HG03520 (cell line): Measurements from ENCODE around the gene RNF150.
A peak's percentile ranks its signal among the peaks of the same experiment; 100 is the strongest.

Experiments
- ATAC-seq: cut with Tn5 transposase; IDR thresholded peaks from one replicate; pipeline ENCODE4 v1.9.1; 2021; ENCODE audit warnings: mild to moderate bottlenecking, moderate library complexity; ENCODE audit not compliant: unreplicated experiment

Gene RNF150

DNA sequence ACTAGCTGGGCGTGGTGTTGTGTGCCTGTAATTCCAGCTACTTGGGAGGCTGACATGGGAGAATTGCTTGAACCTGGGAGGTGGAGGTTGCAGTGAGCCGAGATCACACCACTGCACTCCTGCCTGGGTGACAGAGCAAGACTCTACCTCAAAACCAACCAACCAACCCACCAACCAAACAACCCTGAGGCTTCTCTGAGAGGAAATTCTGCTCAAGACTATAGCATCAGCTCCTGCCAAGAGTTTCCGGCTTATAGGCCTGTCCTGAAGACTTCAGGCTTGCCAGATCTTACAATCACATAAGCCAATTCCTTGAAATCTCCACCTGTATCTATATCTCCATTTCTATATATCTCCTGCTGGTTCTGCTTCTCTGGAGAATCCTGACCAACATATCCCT lies 203.3 kb downstream of the RNF150 start:
- ATAC-seq: no peak

DNA sequence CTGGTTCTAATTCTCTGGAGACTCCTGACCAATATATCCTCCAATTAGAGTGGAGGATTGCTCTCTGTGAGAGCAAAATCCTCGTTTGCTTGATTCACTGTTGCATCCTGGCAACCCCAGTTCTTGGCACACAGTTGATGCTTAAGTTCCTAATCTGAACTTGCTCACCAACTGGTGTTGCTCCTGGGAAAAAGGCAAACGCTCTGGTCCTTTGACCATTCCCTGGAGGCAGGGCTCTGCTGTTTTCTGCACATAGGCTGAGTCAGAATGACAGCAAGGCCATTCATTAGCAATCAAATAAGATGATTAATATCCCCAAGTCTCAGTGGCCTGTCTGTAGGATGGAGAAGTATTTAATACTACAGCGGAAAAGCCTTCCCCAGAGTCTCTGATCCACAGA lies 204.4 kb downstream of the RNF150 start:
- ATAC-seq: no peak

DNA sequence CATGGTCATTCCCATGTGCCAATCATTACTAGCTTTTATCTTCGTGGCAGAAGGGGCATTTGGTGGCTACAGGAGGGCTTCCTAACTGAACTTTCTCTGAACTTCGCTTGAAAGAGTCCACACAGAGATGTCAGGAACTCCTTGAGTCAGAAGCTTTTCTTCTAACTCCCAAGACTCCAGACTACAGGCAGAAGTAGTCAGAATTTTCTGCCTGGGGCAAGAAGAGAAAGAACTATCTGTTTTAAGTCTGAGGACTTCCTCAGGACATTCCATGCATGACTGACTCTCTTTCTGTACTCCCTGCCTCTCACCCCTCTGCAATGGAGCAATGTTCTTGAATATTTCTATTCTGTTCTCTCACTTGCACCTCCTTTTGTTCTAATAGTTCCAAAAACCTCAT lies 206.6 kb downstream of the RNF150 start:
- ATAC-seq: no peak

DNA sequence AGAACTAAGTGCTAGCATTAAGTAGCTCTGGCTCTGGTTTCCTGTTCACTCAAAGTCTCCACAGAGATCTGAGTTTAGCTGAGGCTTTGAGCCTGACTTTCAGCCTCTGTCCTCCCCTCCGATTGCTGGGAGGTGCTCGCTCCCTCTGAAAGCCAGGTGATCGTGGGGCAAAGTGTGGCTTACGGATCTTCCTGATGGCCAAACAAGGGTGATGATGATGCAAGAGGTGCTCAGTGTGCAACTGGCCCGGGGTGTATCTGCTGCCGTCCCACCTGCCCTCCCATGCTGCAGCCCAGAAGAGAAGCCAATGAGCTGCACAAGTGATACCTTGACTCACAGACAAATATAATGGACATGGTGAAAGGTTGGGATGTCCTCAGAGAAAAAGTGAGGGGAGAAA lies 207.9 kb downstream of the RNF150 start:
- no peak for ATAC-seq

DNA sequence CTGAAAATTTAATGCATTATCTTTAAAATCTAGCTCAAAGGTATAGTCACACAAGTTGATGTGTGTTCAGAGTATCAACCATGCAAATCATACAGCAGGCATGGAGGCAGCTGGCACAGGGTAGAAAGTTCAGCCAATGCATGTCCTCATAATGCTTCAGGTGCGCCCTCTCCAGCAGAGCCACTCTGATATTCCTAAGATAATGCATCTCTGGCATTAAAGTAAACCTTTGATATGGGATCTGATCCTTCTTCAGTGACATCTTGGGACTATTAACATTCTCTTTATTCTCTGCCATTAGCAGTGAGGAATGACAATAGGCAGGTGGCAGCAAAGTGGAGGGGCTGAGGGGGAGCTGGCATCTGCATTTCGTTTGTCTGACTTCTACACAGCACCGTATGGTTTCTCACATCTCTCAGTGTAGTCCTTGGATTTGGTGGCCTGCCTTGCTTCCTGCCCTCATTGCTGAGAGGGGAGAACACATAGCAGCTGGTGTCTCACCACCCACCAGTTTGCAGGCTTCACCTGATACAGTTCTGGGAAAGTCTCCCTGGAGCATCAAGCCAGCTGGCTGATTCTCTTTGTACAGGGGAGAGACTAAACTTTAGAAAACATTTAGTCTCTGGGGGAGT lies 208.4 kb downstream of the RNF150 start:
- ATAC-seq: no peak

DNA sequence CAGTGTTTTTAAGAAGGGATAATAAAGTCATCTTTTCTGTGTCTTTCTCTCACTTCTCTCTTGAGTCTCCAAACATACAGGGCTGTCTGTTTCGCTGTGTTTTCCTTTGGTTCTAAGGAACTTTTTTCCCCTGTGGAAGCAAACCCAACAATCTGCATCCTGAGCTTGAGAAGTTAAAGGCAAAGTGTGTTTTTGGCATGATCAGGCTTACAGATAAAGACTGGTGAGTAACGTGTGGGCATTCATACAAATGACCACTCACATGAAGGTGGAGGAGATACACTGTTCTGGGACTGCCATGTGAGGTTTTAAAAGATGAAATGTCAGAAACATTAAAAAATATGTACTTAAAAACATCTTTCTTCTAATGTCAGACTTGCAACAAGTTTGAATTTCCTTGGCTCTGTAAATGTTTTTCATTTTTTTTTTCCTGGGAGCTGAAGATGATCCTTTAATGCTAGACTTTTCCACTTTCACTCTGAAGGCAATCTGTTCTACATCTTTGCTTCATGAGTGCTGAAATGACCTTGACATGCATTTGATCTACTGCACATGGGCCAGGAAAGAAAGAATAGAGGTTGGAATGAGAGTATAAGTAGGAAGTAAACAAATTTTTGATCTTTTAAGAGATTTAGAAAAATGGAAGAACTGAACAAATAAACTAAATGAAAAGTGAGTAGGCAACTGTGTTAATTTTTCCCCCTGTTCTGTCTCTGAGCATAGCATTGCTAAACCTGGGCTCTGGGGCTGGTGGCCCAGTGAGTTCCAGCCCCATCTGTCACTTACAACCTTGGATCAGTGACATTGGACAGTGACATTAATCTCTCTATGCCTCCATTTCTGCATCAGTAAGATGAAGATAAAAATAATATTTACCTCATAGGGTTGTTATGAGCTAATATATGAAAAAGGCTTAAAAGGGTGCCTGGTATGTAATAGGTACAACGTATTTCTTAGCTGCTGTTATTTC lies 226.0 kb downstream of the RNF150 start:
- ATAC-seq: no peak

DNA sequence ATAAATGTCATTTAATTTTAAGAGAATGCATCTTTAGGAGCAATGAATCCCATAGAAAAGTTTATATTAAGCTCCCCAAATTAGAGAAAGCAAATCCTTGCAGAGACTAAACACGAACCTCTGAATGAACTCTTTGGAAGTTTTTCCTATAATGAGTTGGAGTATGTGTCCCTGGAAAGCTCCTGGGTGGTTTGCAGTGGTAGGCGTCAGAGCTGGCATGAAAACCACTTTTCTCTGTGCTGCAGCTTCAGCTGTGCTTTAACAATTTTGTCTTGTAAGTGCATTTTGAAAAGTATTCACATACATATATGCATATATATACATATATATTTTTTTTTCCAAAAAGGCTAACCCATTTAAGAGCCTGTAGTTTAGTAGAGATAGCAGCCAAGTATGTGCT lies 228.4 kb downstream of the RNF150 start:
- no peak for ATAC-seq

DNA sequence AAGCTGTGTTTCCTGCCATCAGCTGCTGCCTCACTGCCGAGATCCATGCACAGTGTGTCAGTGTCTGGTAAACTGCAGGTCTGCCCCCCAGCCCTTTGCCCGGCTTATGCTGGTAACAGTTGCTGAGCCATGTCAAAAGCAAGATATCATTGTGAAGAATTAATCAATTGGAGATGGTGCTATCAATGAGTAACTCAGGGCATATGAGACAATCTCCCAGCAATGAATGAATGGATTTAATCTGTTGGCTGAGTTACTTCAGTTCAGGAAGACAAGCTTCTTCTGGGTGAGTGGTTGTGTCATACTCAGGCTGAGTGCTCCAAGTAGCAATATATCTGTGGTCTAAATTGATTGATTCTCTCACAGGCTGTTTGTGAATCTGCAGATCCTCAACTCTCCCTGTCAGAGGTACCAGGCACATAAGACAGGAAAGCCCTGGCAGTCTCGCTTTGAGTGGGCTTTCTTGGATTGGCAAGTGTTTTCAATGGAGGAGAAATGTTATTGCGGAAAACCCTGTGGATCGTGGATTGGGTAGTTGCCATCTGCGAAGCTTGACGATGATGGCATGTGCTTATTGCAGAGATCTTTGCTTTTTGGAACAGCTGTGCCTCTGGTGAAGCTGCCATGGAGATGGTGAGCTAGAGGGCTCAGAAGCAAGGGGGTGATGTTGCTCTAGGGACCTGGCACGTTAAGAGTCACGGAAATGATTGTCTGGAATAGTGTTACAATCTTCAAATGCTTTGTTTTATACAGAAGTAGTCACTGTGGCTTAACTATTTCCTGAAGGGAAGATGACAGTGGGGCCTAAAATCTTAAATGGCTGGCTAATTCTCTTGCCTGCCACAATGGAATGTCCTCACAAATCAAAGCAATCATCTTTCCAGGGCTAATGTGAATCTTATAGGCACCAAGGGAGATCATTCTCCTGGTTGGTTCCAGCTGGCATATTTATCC lies 229.5 kb downstream of the RNF150 start:
- ATAC-seq: no peak

DNA sequence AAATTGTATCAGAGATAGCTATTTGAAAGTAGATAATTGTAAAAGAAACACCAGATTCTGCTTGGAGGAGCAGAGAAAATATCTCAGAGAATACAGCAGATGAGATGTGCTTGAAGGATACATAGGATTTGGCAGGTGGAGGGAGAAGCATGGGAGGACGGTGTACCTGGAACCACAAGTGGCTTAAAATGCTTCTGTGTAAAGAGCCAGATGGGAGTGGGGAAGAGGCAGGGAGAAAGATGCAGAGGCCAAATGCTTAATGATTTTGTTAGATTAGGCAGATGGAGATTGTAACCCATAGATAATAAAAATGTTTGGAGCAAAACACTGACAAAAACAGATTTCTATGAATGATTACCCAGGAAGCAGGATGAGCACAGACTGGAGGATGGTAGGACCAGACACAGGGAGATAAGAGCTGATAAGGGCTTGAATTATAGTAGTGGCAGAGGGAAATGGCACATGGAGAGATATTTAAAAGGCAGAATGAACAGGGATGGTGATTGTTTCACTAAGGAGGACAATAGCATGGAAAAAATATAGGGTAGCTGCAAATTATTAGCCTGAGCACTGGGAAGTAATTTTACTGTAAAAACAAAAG lies 231.4 kb downstream of the RNF150 start:
- no peak for ATAC-seq

DNA sequence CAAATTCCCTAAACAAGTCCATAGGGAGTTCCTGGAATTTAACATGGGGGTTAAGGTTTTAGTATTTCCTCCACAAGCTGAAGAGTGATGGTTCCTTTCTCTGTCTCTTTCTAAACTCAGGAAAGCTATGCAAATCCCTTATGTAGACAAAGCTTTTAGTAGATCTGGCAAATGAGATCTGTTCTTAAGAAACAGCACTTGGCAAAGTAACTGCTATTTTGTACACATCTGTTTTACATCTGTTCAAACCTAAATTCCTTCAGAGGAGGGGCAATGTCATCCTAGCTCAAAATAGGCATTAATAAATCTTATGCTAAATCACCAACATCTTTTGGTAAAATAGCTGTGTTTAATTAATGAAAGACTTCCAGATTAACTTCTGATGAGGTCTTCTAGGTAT lies 239.3 kb downstream of the RNF150 start:
- ATAC-seq: no peak

DNA sequence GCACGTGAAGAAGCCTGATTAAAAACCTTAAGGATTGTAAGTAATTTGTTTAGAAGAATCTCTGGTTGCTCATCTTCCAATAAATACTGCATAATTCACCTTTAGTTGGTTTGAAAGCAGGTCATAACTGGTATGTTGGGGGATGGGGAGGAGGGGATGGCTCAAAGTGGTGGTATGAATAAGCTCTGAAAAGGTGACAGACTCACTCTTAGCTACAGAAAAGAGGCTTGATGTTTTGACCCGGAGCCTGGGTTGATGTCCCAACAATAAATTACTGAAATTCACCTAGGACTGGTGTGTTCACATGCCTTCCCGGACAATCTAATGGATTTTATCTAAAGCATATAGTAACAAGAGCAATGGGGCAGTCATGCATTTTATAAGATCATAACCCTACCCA lies 245.2 kb downstream of the RNF150 start:
- no peak for ATAC-seq

DNA sequence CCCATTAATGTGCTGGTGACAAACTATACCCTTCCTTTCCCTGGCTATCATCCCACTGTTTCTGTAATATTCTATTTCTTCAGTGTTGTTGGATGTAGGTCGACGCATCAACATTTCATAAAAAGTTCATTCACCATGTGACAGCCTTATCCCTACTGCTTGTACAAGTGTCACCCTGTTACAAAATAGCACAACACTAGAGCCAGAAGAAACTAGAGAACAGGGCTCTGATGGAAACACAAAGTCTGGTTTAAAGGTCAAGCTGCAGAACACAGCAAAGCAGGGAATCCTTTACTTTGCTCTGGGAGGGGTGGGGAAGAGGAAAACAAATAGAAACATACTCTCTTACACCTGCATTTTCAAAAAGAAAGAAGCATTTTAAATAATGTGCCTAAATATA lies 245.8 kb downstream of the RNF150 start:
- ATAC-seq: no peak

DNA sequence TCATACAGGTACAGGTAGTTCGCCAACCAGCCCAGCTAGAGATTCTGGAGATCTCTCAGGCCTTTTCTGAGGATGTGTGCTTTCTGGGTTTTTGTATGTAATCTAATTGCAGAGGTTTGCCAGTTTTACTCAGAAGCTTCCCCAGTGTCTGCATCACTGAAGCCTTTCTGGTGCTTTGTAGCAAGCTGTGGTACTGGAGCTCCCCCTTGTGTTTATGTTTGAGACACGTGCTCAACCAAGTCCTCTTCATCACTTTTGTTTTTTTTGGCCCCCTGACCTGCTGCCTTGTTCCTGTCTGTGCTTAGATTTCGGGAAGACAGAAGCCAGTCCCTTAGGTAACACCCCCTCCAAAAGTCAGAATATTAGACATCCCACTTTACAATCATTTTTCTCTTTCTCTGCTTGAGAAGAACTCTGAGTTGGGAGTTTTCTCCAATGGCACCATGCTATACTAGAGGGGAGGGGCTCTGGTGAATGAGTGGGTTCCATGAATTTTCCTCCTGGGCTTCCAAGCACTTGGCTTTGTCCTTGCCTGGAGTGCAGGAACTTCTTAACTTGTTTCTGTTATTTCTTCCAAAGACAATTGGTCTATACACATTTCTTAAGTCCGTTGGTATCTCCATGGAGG lies 248.7 kb downstream of the RNF150 start:
- peak; percentile 96 for ATAC-seq

DNA sequence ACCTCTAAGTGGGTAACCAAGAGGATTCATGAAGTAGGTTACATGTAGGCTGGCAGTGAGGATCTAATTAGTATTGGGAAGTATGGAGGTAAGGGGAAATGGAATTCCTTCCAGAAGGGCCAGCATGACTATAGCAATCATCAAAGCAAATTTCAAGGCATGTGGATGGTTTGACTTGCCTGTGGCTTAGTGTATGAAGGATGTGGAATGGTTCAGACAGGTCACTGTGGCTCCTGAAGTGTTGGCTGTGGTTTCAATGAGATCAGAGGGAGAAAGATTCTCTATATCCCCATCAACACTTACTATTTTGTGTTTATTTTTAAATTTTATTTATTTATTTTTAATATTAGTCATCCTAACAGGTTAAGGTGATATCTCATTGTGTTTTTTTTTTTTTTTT lies 255.5 kb downstream of the RNF150 start:
- no peak for ATAC-seq

DNA sequence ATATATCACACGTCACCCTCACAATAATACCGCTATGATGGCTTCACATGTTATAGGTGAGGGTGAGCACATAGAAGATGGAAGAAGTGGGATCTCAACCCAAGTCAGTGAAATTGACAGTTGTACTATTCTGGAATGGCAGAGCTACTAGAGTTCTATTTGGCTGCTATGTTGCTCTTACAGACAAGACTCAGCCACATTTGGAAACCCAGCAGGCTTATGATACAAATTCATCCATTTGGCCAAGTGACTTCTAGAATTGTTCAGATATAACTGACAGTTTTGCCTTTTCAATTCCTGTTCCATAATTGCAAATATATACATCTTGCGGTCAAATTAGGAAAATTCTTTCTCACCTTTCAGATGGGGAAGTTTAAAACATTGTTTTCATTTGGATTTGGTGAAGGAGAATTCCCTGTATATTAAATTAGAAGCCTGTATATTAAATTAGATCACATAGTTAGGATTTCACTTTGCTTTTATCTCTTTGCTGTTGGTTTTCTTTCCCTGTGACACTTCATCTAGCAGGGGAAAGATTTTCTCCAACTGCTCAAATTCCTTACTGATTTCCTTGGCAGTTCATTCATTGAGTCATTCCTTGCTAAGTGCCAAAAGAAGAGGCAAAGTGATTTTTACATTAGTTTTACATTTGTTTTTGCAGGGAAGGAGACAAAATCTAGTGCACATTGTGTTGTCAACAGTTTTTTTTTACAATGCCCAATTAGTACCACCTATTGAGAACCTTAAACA lies 256.5 kb downstream of the RNF150 start:
- ATAC-seq: no peak

DNA sequence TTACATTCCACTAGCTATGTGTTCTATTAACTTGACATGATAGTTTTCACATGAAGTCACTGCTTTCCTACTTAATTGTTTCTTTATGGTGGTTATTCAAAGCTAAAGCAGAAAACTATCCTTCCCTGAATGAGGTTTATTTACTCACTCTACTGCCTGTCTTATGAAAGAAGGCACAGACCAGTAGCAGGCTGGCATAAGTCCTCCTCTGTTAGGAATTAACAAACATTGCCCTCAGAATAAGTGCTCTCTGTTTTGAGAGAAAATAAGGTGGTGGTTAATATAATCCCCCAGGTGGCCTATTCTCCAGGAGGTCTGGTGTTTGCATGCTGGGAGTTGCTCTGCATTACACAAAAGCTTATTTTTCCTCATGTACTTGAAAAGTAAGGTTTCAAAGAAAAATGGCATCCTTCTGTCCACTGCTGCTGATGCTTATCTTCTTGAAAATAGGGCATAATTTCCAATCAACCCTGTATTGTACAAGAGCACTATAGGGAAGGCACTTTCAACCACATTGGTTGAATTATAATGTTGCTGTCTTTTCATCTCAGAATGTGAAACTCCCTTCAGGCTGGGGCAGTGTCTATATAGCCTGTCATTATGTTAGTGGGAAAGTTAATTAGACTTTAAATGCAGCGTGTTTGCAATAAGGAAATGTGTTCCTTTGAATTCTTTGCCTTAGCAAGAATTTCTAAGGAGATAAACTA lies 257.4 kb downstream of the RNF150 start:
- no peak for ATAC-seq

DNA sequence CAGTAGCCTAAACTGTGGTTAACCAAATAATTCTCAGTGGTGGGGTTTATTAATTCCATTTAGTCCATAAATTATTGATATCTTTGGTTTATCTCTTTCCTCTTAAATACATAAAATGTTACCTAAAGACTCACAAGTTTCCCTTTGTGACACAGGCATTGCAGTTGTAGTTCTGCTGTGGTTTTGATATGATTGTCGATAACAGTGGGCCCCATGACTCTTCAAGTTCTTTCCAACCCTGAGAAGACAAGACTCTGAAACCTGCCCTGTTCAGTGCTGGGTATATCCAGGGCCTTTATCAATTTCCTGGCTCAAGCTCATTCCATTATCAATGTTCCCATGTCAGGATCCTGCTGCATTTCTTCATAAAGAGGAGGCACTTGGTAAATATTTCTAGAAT lies 259.2 kb downstream of the RNF150 start:
- no peak for ATAC-seq

DNA sequence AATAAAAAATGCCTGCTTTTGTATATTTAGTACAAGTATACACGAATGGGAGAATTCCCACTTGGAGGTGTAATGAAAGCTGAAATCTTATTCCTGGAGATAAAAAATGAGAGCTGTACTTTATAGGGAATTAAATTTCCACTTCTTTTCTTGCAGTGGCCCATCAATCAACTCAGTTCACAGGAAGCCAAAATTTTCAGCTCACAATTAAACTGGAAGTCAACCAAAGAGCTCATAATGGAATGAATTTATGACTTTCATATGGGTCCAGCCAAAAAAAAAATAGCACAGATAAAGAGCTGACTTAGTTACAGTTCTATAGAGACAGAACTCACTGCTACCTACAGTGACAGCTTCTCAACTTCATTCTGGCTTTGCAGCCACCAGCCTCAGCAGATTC lies 261.9 kb downstream of the RNF150 start:
- ATAC-seq: no peak

DNA sequence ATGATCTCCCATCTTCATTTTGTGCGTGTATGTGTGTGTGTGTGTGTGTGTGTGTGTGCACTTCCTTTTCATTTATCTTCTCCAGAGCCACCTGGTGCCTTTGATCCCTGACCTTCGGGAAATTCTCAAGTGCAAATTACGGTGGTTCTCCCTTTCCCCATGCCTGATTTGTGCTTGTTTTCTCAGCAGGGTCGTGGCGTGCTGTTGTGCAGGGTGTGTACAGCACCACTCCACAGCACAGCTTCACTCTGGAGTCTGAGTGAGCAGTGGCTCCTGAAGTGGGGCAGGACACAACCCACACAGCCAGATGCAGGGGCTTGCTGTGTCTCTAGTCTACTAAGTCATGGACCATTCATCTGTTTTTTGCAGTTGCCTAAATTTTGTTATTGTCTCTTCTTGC lies 262.8 kb downstream of the RNF150 start:
- ATAC-seq: no peak
